ENCODE results near the gene IFT81.
"Not testable (repeated sequence)": the region's sequence is repeated elsewhere in the genome, so short reads cannot be mapped to it uniquely, and the experiment has no call there.

The IFT81 gene

DNA sequence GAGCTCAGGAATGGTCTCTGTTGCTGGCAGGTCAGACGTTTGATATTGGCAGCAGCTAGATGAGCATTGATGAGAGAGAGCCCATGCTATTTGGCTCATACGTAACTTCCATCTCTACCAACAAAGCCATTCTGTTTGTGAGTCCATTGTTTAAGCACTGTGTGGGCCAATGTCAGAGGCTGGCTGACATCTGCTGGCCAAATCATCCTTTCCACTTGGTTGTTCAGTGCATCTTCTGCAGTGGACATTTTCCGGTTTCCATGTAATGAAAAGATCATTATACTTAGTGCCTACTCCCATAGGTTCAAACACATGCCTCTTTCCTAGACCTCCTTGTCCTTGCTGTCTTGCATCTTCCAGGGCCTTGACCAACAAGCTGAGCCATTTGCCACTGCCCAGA lies 59.2 kb downstream of the IFT81 start:
- Mint-ChIP-seq H3K27me3 (no peaks in the 10 kb centered on the region), H3K4me3 (no peak overlapping the region), H3K36me3 (peaks cover 3% of the 10 kb centered on the region), H3K9me3 (peaks cover 8% of the 10 kb centered on the region), H3K27ac (no peak overlapping the region), H3K4me1 (no peaks in the 10 kb centered on the region)
- CTCF ChIA-PET = interaction anchor here (0.6 kb wide), 1 partner anchor 667 kb away, joined by 3 read pairs; no protein-coding TSS in a partner anchor
- DNase-seq = no peak

DNA sequence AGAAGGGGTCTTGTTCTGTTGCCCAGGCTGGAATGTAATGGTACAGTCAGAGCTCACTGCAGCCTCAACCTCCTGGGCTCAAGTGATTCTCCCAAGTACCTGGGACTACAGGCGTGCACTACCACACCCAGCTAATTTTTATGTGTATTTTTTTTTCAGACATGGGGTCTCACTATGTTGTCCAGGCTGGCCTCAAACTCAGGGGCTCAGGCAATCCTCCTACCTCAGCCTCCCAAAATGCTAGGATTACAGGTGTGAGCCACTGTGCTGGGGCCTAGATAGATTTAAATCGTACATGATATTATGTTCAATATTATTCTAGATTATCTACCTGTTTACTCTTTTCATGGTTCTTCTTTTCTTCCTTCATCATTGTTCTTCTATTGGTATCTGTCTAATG lies 61.5 kb downstream of the IFT81 start:
- H3K27me3 Mint-ChIP-seq = no peaks in the 10 kb centered on the region
- DNase-seq = no peak
- H3K36me3 Mint-ChIP-seq = peaks cover 3% of the 10 kb centered on the region
- peaks cover 8% of the 10 kb centered on the region for H3K9me3 Mint-ChIP-seq
- H3K27ac Mint-ChIP-seq = no peak overlapping the region
- no peak overlapping the region for H3K4me3 Mint-ChIP-seq
- CTCF ChIA-PET = no interaction called here
- H3K4me1 Mint-ChIP-seq = no peaks in the 10 kb centered on the region

DNA sequence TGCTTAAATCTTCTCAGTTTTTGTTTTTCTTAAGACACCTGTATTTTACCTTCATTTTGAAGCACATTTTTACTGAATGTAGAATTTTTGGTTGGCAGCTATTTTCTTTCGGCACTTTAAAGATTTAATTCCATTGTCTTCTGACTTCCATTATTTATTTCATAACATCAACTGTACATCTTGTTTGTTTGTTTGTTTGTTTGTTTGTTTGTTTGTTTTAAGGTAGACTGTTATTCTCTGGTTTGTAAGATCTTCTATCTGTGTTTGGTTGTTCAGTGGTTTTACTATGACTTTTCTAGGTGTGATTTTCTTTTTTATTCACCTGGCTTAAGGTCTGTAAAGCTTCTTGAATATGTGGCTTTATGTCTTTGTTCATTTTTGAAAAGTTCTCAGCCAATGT lies 61.9 kb downstream of the IFT81 start:
- no peak overlapping the region for H3K4me3 Mint-ChIP-seq
- DNase-seq = no peak
- no peak overlapping the region for H3K27ac Mint-ChIP-seq
- H3K36me3 Mint-ChIP-seq = peaks cover 3% of the 10 kb centered on the region
- H3K27me3 Mint-ChIP-seq = no peaks in the 10 kb centered on the region
- peaks cover 8% of the 10 kb centered on the region for H3K9me3 Mint-ChIP-seq
- H3K4me1 Mint-ChIP-seq = no peaks in the 10 kb centered on the region
- CTCF ChIA-PET = no interaction called here

DNA sequence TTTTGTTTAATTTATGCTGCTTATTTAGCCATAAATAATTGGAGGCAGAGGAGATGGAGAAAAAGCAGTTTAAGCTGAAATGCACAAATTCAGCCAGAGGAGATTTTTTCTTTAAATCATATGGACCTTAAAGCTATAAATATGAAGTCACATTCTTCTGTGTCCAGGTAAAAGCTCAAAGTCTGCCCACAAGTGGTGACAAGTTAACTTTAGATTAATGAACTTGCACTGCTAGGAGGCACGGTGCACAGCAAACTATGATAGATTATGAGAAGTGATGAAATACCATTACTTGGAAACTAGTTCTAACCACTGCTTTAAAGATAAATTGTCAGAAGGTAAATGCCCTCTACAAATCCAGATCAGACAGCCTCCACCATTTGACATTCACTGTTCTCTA lies 69.0 kb downstream of the IFT81 start:
- no peak overlapping the region for H3K27ac Mint-ChIP-seq
- H3K9me3 Mint-ChIP-seq = peaks cover 4% of the 10 kb centered on the region
- no peaks in the 10 kb centered on the region for H3K36me3 Mint-ChIP-seq
- H3K27me3 Mint-ChIP-seq = no peaks in the 10 kb centered on the region
- CTCF ChIA-PET = no interaction called here
- H3K4me1 Mint-ChIP-seq = no peaks in the 10 kb centered on the region
- DNase-seq = no peak
- no peak overlapping the region for H3K4me3 Mint-ChIP-seq

DNA sequence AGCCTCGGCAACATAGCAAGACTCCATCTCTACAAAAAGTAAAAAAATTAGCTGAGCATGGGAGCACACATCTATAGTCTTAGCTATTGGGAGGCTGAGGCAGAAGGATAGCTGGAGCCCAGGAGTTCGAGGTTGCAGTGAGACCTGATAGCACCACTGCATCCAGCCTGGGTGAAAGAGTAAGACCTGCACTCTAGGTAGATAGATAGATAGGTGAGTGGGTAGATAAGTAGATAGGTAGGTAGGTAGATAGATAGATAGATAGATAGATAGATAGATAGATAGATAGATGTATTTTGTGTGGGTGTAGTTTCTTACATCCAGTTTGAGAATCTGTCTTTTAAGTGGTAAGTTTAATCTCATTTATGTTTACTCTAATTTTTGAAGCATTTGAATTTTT lies 72.8 kb downstream of the IFT81 start:
- no peak for DNase-seq
- CTCF ChIA-PET = interaction anchor here (0.8 kb wide), 1 partner anchor 15 kb away, joined by 3 read pairs; no protein-coding TSS in a partner anchor
- Mint-ChIP-seq H3K36me3 (no peaks in the 10 kb centered on the region), H3K27me3 (no peaks in the 10 kb centered on the region), H3K27ac (no peak overlapping the region), H3K4me1 (peaks cover 11% of the 10 kb centered on the region), H3K9me3 (peaks cover 4% of the 10 kb centered on the region), H3K4me3 (no peak overlapping the region)

DNA sequence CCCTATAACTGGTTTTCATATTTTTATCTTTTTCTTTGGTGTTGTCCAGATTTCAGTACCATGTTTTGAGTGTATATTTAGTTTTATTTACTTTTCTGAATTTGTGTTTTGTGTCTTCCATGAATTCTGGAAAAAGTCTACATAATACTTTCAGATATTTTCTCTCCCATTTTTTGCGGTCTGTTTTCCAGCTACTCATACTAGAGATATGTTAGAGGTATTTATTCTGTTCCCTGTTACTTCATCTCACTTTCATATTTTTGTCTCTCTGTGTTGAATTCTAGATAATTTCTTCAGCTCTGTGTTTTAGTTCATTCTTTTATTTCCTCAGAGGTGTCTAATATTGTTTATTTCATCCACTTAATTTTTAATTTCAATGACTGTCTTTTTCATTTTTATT lies 74.2 kb downstream of the IFT81 start:
- H3K27ac Mint-ChIP-seq = no peak overlapping the region
- H3K4me1 Mint-ChIP-seq = peaks cover 11% of the 10 kb centered on the region
- H3K9me3 Mint-ChIP-seq = peaks cover 4% of the 10 kb centered on the region
- CTCF ChIA-PET = interaction anchor here (0.7 kb wide), 1 partner anchor 156 kb away, joined by 3 read pairs; no protein-coding TSS in a partner anchor
- DNase-seq = no peak
- H3K4me3 Mint-ChIP-seq = no peak overlapping the region
- no peaks in the 10 kb centered on the region for H3K36me3 Mint-ChIP-seq
- H3K27me3 Mint-ChIP-seq = no peaks in the 10 kb centered on the region

DNA sequence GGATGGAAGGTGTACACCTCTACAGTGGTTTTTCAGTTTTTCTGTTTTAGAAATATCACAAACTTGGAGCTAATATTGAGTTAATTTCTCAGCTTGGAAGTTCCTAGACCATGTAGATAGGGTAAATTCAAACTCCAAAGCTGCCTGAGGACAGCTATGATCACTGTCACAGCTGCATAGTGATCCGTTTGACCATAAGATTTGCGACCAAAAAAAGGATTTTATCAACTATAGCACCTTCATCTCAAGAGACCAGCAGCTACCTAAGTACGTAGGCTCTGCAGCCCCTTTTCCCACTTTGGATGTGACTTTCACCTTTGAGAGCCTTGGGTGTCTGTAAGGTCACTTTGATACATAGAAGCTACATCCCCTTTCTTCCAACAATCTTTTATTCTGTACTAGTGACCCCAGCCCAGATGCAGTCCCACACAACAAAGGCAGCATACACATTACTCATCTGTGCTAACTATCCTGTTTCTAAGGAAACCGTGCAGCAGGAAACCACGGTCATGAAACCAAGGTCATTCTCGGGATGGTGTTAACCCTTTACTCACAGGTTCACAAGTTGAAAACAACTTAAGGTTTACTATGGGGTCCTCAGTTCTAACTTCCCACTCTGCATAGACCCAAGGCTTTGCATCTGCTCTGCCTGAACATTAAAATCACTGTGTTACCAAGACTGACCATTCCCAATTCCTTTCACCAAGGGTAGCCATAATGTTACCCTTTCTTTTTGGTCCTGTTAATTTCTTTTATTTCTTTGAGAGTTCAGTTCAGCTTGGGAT lies 75.4 kb downstream of the IFT81 start:
- DNase-seq = peak; percentile 30
- no peaks in the 10 kb centered on the region for H3K36me3 Mint-ChIP-seq
- no peaks in the 10 kb centered on the region for H3K9me3 Mint-ChIP-seq
- CTCF ChIA-PET = no interaction called here
- H3K27me3 Mint-ChIP-seq = no peaks in the 10 kb centered on the region
- H3K27ac Mint-ChIP-seq = no peak overlapping the region
- H3K4me1 Mint-ChIP-seq = peaks cover 11% of the 10 kb centered on the region
- H3K4me3 Mint-ChIP-seq = no peak overlapping the region

DNA sequence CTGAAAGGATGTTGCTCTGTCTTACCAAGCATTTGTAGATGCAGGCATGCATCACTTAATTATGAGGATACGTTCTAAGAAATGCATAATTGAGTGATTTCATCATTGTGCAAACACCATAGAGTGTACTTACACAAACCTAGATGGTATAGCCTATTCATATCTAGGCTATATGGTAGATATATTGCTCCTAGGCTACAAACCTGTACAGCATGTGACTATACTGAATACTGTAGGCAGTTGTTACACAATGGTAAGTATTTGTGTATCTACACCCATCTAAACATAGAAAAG lies 75.9 kb downstream of the IFT81 start:
- Mint-ChIP-seq H3K36me3 (no peaks in the 10 kb centered on the region), H3K27ac (no peak overlapping the region), H3K4me1 (peaks cover 11% of the 10 kb centered on the region), H3K4me3 (no peak overlapping the region), H3K9me3 (no peaks in the 10 kb centered on the region), H3K27me3 (no peaks in the 10 kb centered on the region)
- DNase-seq = no peak
- CTCF ChIA-PET = no interaction called here

DNA sequence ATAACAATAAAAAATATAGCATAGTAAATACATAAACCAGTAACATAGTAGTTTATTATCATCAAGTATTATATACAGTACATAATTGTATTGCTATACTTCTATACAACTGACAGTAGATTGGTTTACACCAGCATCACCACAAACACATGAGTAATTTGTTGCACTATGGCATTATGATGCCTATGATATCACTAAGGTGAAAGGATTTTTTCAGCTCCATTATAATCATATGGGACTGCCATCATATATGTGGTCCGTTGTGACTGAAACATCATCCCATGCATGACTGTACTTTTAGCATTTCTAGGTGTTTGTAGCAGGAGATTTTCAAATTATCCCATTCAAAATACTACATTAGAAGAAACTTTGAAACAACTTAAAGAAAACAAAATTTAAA lies 77.8 kb downstream of the IFT81 start:
- DNase-seq = no peak
- Mint-ChIP-seq H3K4me3 (no peak overlapping the region), H3K4me1 (peaks cover 11% of the 10 kb centered on the region), H3K27me3 (no peaks in the 10 kb centered on the region), H3K36me3 (no peaks in the 10 kb centered on the region), H3K27ac (no peak overlapping the region), H3K9me3 (no peaks in the 10 kb centered on the region)
- CTCF ChIA-PET = no interaction called here

DNA sequence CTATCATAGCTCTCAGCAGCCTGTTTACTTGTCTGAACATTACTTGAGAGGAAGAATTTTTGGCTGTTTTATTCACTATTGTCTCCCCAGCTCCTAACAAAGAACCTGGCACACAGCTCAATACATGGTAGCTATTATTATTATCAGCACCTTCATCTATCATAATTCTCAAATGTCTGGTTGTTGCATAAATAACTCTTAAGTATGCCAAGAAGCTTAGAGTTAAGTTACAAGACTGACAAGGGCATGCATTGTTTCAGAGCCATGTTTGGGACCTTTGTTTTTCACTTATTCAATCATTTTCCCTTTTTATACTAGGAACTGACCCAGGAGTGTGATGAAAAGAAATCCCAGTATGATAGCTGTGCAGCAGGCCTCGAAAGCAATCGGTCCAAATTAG lies 79.4 kb downstream of the IFT81 start:
- Mint-ChIP-seq H3K36me3 (no peaks in the 10 kb centered on the region), H3K27me3 (no peaks in the 10 kb centered on the region), H3K27ac (no peak overlapping the region), H3K9me3 (no peaks in the 10 kb centered on the region), H3K4me1 (peaks cover 11% of the 10 kb centered on the region), H3K4me3 (no peak overlapping the region)
- CTCF ChIA-PET = interaction anchor here (1.4 kb wide), 1 partner anchor 21 kb away, joined by 5 read pairs; no protein-coding TSS in a partner anchor
- DNase-seq = no peak

DNA sequence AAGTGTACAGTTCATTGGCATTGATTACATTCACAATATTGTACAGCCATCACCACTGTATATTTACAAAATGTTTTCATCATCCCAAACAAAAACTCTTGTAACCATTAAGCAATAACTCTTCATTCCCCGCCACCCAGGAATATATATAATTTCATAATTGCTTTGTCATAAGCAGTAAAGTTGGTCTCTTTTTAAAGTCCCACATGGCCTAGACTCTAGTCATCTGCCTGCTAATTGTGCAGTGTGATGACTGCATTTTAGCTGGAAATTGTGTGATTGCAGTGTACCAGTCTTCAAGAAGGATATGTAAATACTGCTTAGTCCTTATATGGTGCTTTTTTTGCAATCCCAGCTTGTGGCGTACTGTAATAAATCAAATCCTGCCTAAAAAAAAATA lies 81.8 kb downstream of the IFT81 start:
- no peaks in the 10 kb centered on the region for H3K27me3 Mint-ChIP-seq
- no peaks in the 10 kb centered on the region for H3K4me1 Mint-ChIP-seq
- no peak overlapping the region for H3K4me3 Mint-ChIP-seq
- H3K27ac Mint-ChIP-seq = no peak overlapping the region
- H3K9me3 Mint-ChIP-seq = no peaks in the 10 kb centered on the region
- no peaks in the 10 kb centered on the region for H3K36me3 Mint-ChIP-seq
- CTCF ChIA-PET = no interaction called here
- no peak for DNase-seq

DNA sequence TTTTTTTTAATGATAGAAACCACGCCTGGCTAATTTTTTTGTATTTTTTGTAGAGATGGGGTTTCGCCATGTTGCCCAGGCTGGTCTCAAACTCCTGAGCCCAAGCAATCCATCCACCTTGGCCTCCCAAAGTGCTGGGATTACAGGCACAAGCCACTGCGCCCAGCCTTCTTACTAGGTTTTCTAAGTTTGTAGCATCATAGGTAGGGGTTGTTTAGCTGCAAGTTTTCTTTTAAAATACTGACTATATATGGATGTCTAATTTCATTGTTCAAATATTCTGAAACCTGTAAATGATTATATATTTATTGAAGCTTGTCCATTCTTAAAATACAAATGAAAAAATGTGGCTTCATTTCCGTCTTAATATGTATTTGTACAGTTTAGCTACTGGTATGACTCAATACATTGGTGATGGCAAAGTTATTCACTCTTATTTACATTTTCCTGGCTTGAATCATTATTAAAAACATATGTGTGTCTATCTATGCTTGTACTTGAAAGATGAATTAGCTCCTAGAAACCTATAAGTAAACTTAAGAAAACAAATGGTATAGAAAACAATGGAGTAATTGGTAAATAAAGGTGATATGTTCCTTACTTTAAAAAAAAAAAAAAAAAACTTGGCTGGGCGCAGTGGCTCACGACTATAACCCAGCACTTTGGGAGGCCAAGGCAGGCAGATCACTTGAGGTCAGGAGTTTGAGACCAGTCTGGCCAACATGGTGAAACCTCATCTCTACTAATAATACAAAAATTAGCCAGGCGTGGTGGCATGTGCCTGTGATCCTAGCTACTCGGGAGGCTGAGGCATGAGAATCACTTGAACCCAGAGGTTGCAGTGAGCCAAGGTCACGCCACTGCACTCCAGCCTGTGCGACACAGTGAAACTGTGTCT lies 87.7 kb downstream of the IFT81 start:
- H3K27ac Mint-ChIP-seq = not testable (repeated sequence)

DNA sequence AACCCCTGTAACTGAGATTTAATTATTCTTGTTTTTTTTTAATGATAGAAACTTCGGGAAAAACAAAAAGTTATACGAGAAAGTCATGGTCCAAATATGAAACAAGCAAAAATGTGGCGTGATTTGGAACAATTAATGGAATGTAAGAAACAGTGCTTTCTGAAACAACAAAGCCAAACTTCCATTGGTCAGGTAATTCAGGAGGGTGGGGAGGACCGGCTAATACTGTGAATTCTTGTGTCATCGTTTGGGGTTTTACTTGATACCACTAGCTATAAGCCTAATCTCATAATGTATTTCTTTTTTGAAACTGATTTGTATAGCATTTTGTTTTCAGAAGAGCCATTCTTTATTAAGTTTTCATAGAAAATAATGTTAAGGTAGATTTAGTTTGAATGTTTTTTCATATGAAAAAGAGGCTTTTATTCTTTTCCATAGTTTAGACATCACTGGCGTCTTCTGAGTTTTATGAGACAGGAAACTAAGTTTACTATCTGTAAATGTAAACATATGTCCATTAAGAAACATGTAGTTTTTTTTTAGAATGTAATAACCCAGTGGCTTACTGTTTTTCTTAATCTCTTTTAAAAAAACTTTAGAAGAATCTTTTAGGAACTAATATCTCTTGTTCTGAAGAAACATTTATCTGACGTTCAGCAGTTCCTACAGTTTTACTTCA lies 94.0 kb downstream of the IFT81 start:
- no peak overlapping the region for H3K27ac Mint-ChIP-seq
- H3K36me3 Mint-ChIP-seq = no peaks in the 10 kb centered on the region
- no peaks in the 10 kb centered on the region for H3K4me1 Mint-ChIP-seq
- no peaks in the 10 kb centered on the region for H3K27me3 Mint-ChIP-seq
- H3K9me3 Mint-ChIP-seq = peaks cover 5% of the 10 kb centered on the region
- CTCF ChIA-PET = no interaction called here
- H3K4me3 Mint-ChIP-seq = no peak overlapping the region
- DNase-seq = no peak

More for the DNA sequence above, 87.7 kb downstream of the IFT81 start:
- H3K4me3 Mint-ChIP-seq, H3K9me3 Mint-ChIP-seq, H3K36me3 Mint-ChIP-seq, DNase-seq, H3K27me3 Mint-ChIP-seq, H3K4me1 Mint-ChIP-seq: not testable (repeated sequence)
- CTCF ChIA-PET = interaction anchor here (0.6 to 0.7 kb wide), 2 partner anchors 15 to 33 kb away, joined by 3 read pairs; no protein-coding TSS in a partner anchor

DNA sequence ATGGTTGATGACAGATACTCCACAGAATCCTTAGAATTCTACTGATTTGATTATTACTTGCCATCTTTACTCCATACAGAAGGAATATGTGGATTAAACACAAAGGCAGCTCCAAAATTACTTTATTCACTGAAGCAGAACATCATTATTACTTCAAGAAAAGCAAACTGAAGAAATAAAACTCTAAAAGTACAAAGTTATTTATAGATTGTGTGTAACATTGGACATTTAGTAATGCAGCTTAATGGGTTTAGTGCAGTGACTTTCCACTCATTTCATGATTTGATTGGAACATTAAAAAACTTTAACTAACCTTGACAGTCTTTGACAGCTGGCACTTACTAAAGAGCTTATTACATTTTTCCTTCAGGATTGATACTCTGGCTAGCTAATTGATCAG lies 97.9 kb downstream of the IFT81 start:
- H3K27me3 Mint-ChIP-seq = peaks cover 3% of the 10 kb centered on the region
- no peaks in the 10 kb centered on the region for H3K4me1 Mint-ChIP-seq
- H3K27ac Mint-ChIP-seq = no peak overlapping the region
- H3K4me3 Mint-ChIP-seq = no peak overlapping the region
- DNase-seq = no peak
- no peaks in the 10 kb centered on the region for H3K9me3 Mint-ChIP-seq
- no peaks in the 10 kb centered on the region for H3K36me3 Mint-ChIP-seq
- CTCF ChIA-PET = no interaction called here

Measured in activated naive CD4-positive, alpha-beta T cell treated with anti-CD3 and anti-CD28 coated beads, Interleukin-2, amount 10 ng/mL, durations not matched to agents 7 days and 5 days (primary cell).